Prostate gland (tissue), 2 donors: ENCODE measurements around the gene PRR14L. TPM values are rescaled to one million over a fixed set of nuclear protein-coding genes. Genes with fewer than 3 reads are reported as not detected.
"Not testable (repeated sequence)": the region's sequence is repeated elsewhere in the genome, so short reads cannot be mapped to it uniquely, and the experiment has no call there.

Source experiments
- DNase-seq: peaks from one replicate; pipeline ENCODE4 v3.0.0-alpha.2; 2019; ENCODE audit warnings: low spot score
- H3K27ac ChIP-seq, 2 donors: fragments of 200-600 bp; sonication (generic); 2 replicates each; pipeline ENCODE4 v1.5.1; 2017 to 2019
- H3K27me3 ChIP-seq: fragments of 200-600 bp; sonication (generic); replicated peaks from 2 replicates; pipeline ENCODE4 v1.5.1; 2019; ENCODE audit not compliant: insufficient read depth
- H3K36me3 ChIP-seq, 2 donors: fragments of 200-600 bp; sonication (generic); 1 replicate in 1 of 2; 2 replicates in 1 of 2; pipeline versions ENCODE4 v1.5.1 to v1.8.1; 2017 to 2019
- H3K4me1 ChIP-seq: fragments of 200-600 bp; sonication (generic); replicated peaks from 2 replicates; pipeline ENCODE4 v1.5.1; 2019
- H3K4me3 ChIP-seq, 2 donors: fragments of 200-600 bp; sonication (generic); 2 replicates each; pipeline ENCODE4 v1.5.1; 2017 to 2019
- H3K9me3 ChIP-seq: fragments of 200-600 bp; sonication (generic); 2 replicates; pipeline ENCODE4 v1.5.1; 2017
- CTCF ChIP-seq, 4 experiments: fragments of 200-600 bp in 2 of 4; fragments of 450-650 bp in 2 of 4; sonication (generic) in 2 of 4; IDR thresholded peaks; 1 replicate in 3 of 4; 2 replicates in 1 of 4; pipeline ENCODE4 v1.5.1; 2016 to 2019; ENCODE audit warnings: antibody characterized with exemption in 4 of 4, mild to moderate bottlenecking in 2 of 4, moderate library complexity in 2 of 4
- POLR2A ChIP-seq: fragments of 450-650 bp; IDR thresholded peaks from one replicate; pipeline ENCODE4 v1.6.1; 2016; ENCODE audit warnings: antibody characterized with exemption, mild to moderate bottlenecking
- POLR2AphosphoS5 ChIP-seq: sonication (generic); formaldehyde crosslinking; IDR thresholded peaks from one replicate; pipeline ENCODE4 v1.6.1; 2017; ENCODE audit warnings: antibody characterized with exemption
- WGBS: methylation state at CpG from one replicate; pipeline ENCODE4 v1.1.5; 2018; 5-methylcytosine and 5-hydroxymethylcytosine counted together
- intact Hi-C: fragments of 100-400 bp; cut with DNase I; formaldehyde crosslinking; loops from one replicate; pipeline ENCODE4 v1.14.2; 2022
- total RNA-seq, 2 donors: library from RNA; depleted of rRNA; stranded (reverse); fragments of >200 nt; gene quantifications; one replicate each; pipeline ENCODE4 v1.1.0, GENCODE V29; 2016

PRR14L gene
- total RNA-seq, result 10 to 100 TPM; 17.7 to 42.4 TPM

GRCh38 chr22:31749636-31750364 lies at the start of gene PRR14L:
Gene PRR14L, minus strand, starts transcription at chr22:31750132. Its CDS starts 11,272 bp downstream, at chr22:31738860.
- Histone ChIP-seq H3K36me3 (no peaks in the 10 kb centered on the region), H3K4me1 (peaks cover 3% of the 10 kb centered on the region), H3K4me3 (peak within 1 kb of the TSS; percentile 63 to 70), H3K27ac (peak within 1 kb of the TSS; percentile 71 to 74), H3K27me3 (no peaks in the 10 kb centered on the region), H3K9me3 (no peaks in the 10 kb centered on the region)
- TF ChIP-seq POLR2A (peak; percentile 81), POLR2AphosphoS5 (peak; percentile 98), CTCF (IDR thresholded peaks at IDR 0.05) (peak in 3 of 4 experiments; percentile 8 to 34 (median 12))
- peak; percentile 98 for DNase-seq
- 1% methylated on average over 41 of the region's 62 CpGs for WGBS
- intact Hi-C loops, result loop anchor here (2.0 to 5.0 kb wide), 3 partner anchors 67 to 195 kb away; partner anchors contain the start of genes PISD and YWHAH

GRCh38 chr22:31799358-31799757 lies 49.4 kb upstream of the PRR14L start:
- H3K36me3 ChIP-seq, intact Hi-C loops: not testable (repeated sequence)

GRCh38 chr22:31790240-31790639 lies 40.3 kb upstream of the PRR14L start:
- H3K27ac ChIP-seq, result no peak overlapping the region
- H3K36me3 ChIP-seq, result no peaks in the 10 kb centered on the region
- no peaks in the 10 kb centered on the region for H3K4me1 ChIP-seq
- no peaks in the 10 kb centered on the region for H3K9me3 ChIP-seq
- no peak overlapping the region for H3K4me3 ChIP-seq
- no peak for DNase-seq
- H3K27me3 ChIP-seq, result no peaks in the 10 kb centered on the region
- TF ChIP-seq CTCF (IDR thresholded peaks at IDR 0.05), result no peak
- no peak for TF ChIP-seq POLR2A
- TF ChIP-seq POLR2AphosphoS5, result no peak
- intact Hi-C loops, result no loop called here
- WGBS, result 95% methylated on average over 2 of the region's 2 CpGs

More at GRCh38 chr22:31799358-31799757, 49.4 kb upstream of the PRR14L start:
- H3K27ac ChIP-seq, DNase-seq, H3K27me3 ChIP-seq, H3K4me3 ChIP-seq, H3K9me3 ChIP-seq, H3K4me1 ChIP-seq: not testable (repeated sequence)
- WGBS, result 86% methylated on average over 8 of the region's 8 CpGs

- 86% methylated on average over 3 of the region's 3 CpGs for WGBS
- no peaks in the 10 kb centered on the region for H3K36me3 ChIP-seq
- DNase-seq, result no peak
Observed at GRCh38 chr22:31789803-31790202, 39.9 kb upstream of the PRR14L start.

GRCh38 chr22:31776231-31776630 lies 26.3 kb upstream of the PRR14L start:
- H3K36me3 ChIP-seq, result peaks cover 5% of the 10 kb centered on the region in 2 donors
- no peaks in the 10 kb centered on the region for H3K9me3 ChIP-seq
- DNase-seq, result no peak
- intact Hi-C loops, result no loop called here
- H3K27me3 ChIP-seq, result no peaks in the 10 kb centered on the region
- 61% methylated on average over 4 of the region's 4 CpGs for WGBS
- H3K4me3 ChIP-seq, result no peak overlapping the region
- no peak overlapping the region for H3K27ac ChIP-seq
- no peak for TF ChIP-seq CTCF (IDR thresholded peaks at IDR 0.05)
- no peak for TF ChIP-seq POLR2AphosphoS5
- TF ChIP-seq POLR2A, result no peak
- no peaks in the 10 kb centered on the region for H3K4me1 ChIP-seq

More at GRCh38 chr22:31789803-31790202, 39.9 kb upstream of the PRR14L start:
- Histone ChIP-seq H3K9me3 (no peaks in the 10 kb centered on the region), H3K4me1 (no peaks in the 10 kb centered on the region), H3K27me3 (no peaks in the 10 kb centered on the region), H3K4me3 (no peak overlapping the region), H3K27ac (no peak overlapping the region)
- TF ChIP-seq POLR2A (no peak), POLR2AphosphoS5 (no peak), CTCF (IDR thresholded peaks at IDR 0.05) (no peak)
- intact Hi-C loops, result no loop called here
